Endothelial cell of umbilical vein (primary cell): ENCODE measurements around the gene TOR1A. TPM values are rescaled to one million over a fixed set of nuclear protein-coding genes. Genes with fewer than 3 reads are reported as not detected.

ENCODE experiments used
- BruUV-seq: library from RNA; stranded (reverse); fragments of 400-500 nt; replicated peaks from 2 replicates; lab custom pipeline; 2021; lab: Mats Ljungman, UMichigan
- CTCF ChIA-PET: fragments of 300-600, 350-600 bp; sonication (Branson Sonifier 250); formaldehyde crosslinking; loops from one replicate; lab custom pipeline; 2021; ENCODE audit warnings: antibody characterized with exemption, inconsistent platforms; lab: Charles Lee
- POLR2A ChIA-PET: fragments of 300-600, 350-600 bp; sonication (Branson Sonifier 250); formaldehyde crosslinking; loops from one replicate; lab custom pipeline; 2021; ENCODE audit warnings: antibody characterized with exemption, inconsistent platforms; lab: Charles Lee
- DNase-seq: peaks from one replicate; pipeline ENCODE4 v3.0.0-alpha.2; 2011; ENCODE audit warnings: low read depth, low spot score
- FAIRE-seq: peaks from 2 replicates; lab custom pipeline; 2011; peaks lifted over from hg19 to GRCh38; lab: Jason Lieb, UNC
- H2AFZ ChIP-seq: 2 replicates; pipeline ENCODE4 v1.6.0; 2012; ENCODE audit warnings: low read depth, low read length, control low read depth, inconsistent platforms
- H3K27ac ChIP-seq: 2 replicates; pipeline ENCODE4 v1.5.1; 2011; ENCODE audit warnings: low read depth, mild to moderate bottlenecking, control low read depth, low read length, moderate library complexity; ENCODE audit not compliant: insufficient read depth
- H3K27me3 ChIP-seq, 2 experiments: 2 replicates each; pipeline versions ENCODE4 v1.6.0 to v1.6.1; 2011; ENCODE audit warnings: low read length in 2 of 2, mixed read lengths in 1 of 2; ENCODE audit not compliant: control insufficient read depth in 2 of 2, insufficient read depth in 2 of 2
- H3K36me3 ChIP-seq, 2 experiments: 2 replicates in 1 of 2; 3 replicates in 1 of 2; pipeline ENCODE4 v1.5.1; 2011; ENCODE audit warnings: low read length in 2 of 2, mild to moderate bottlenecking in 1 of 2, moderate library complexity in 1 of 2; ENCODE audit not compliant: control insufficient read depth in 2 of 2, insufficient read depth in 2 of 2; ENCODE audit errors: extremely low read depth in 1 of 2
- H3K4me1 ChIP-seq: 3 replicates; pipeline ENCODE4 v1.5.1; 2011; ENCODE audit warnings: mild to moderate bottlenecking, low read length; ENCODE audit not compliant: control insufficient read depth, insufficient read depth; ENCODE audit errors: extremely low read depth
- H3K4me2 ChIP-seq: 2 replicates; pipeline ENCODE4 v1.6.1; 2011; ENCODE audit warnings: low read length, control low read depth, mixed read lengths; ENCODE audit not compliant: insufficient read depth
- H3K4me3 ChIP-seq, 3 experiments: fragments of 200-600 bp in 1 of 3; sonication (generic), shearing (Covaris generic) in 1 of 3; replicated peaks in 1 of 3; 2 replicates each; pipeline ENCODE4 v1.5.1; 2011 to 2016; ENCODE audit warnings: control low read depth in 3 of 3, low read length in 3 of 3, mild to moderate bottlenecking in 2 of 3, inconsistent platforms in 1 of 3, low read depth in 1 of 3, moderate library complexity in 1 of 3; ENCODE audit not compliant: insufficient read depth in 1 of 3
- H3K79me2 ChIP-seq: 2 replicates; pipeline ENCODE4 v1.6.0; 2012; ENCODE audit warnings: low read length, inconsistent platforms; ENCODE audit not compliant: control insufficient read depth, insufficient read depth
- H3K9ac ChIP-seq: replicated peaks from 2 replicates; pipeline ENCODE3; 2011; ENCODE audit warnings: low read length, control low read depth; ENCODE audit not compliant: insufficient read depth; ENCODE audit errors: extremely low read depth
- H3K9me1 ChIP-seq: replicated peaks from 3 replicates; pipeline ENCODE4 v1.6.0; 2011; ENCODE audit warnings: mild to moderate bottlenecking, low read length; ENCODE audit not compliant: control insufficient read depth, insufficient read depth; ENCODE audit errors: extremely low read depth
- H3K9me3 ChIP-seq: replicated peaks from 2 replicates; pipeline ENCODE4 v1.5.1; 2012; ENCODE audit warnings: low read length, inconsistent platforms; ENCODE audit not compliant: control insufficient read depth, insufficient read depth
- H4K20me1 ChIP-seq: replicated peaks from 2 replicates; pipeline ENCODE3; 2011; ENCODE audit warnings: mild to moderate bottlenecking, low read length; ENCODE audit not compliant: control insufficient read depth, insufficient read depth; ENCODE audit errors: extremely low read depth
- CTCF ChIP-seq, 2 donors: IDR thresholded peaks; 1 replicate in 1 of 2; 2 replicates in 1 of 2; pipeline ENCODE4 v1.5.1; 2011; ENCODE audit warnings: low read length in 2 of 2, mild to moderate bottlenecking in 2 of 2, moderate library complexity in 2 of 2, control low read depth in 1 of 2, inconsistent platforms in 1 of 2, low read depth in 1 of 2; ENCODE audit not compliant: insufficient read depth in 1 of 2; ENCODE audit errors: extremely low read depth in 1 of 2
- EZH2 ChIP-seq: IDR thresholded peaks from 2 replicates; pipeline ENCODE4 v1.6.1; 2012; ENCODE audit warnings: borderline replicate concordance, low read depth, mild to moderate bottlenecking, moderate library complexity, low read length, inconsistent platforms; ENCODE audit not compliant: severe bottlenecking
- FOS ChIP-seq: IDR thresholded peaks from 2 replicates; pipeline ENCODE4 v1.6.1; 2011; ENCODE audit warnings: mild to moderate bottlenecking, low read length, moderate library complexity, borderline replicate concordance; ENCODE audit not compliant: insufficient read depth
- GATA2 ChIP-seq: IDR thresholded peaks from 2 replicates; pipeline ENCODE4 v1.7.0; 2011; ENCODE audit warnings: low read depth, mild to moderate bottlenecking, moderate library complexity, mixed read lengths, low read length; ENCODE audit not compliant: insufficient read length, insufficient read depth
- JUN ChIP-seq: IDR thresholded peaks from 2 replicates; pipeline ENCODE4 v1.6.1; 2011; ENCODE audit warnings: borderline replicate concordance, low read depth; ENCODE audit not compliant: insufficient read length, insufficient read depth
- MAX ChIP-seq: IDR thresholded peaks from 2 replicates; pipeline ENCODE4 v1.6.1; 2011; ENCODE audit not compliant: insufficient read depth, insufficient read length
- MYC ChIP-seq: IDR thresholded peaks from one replicate; pipeline ENCODE4 v1.6.1; 2011; ENCODE audit warnings: mild to moderate bottlenecking, low read depth, low read length
- POLR2A ChIP-seq: IDR thresholded peaks from 2 replicates; pipeline ENCODE4 v1.6.1; 2012; ENCODE audit warnings: low read depth, mild to moderate bottlenecking, control low read depth, low read length
- POLR2AphosphoS5 ChIP-seq: IDR thresholded peaks from 2 replicates; pipeline ENCODE4 v1.6.1; 2012; ENCODE audit warnings: low read depth, mild to moderate bottlenecking, control low read depth, low read length, moderate library complexity; ENCODE audit not compliant: insufficient read depth
- dilution Hi-C: fragments of 300-500 bp; cut with MboI; formaldehyde crosslinking; loops from one replicate; pipeline ENCODE4 v1.15.0; 2019; ENCODE audit warnings: low sequenced_read_pairs; ENCODE audit not compliant: extremely low pct_ligation_motif_present
- intact Hi-C: fragments of 100-400 bp; cut with micrococcal nuclease; formaldehyde crosslinking; loops from one replicate; pipeline ENCODE4 v1.10.0; 2022
- polyA plus RNA-seq, 4 experiments: library from polyadenylated mRNA; depleted of rRNA in 3 of 4; stranded (reverse) in 3 of 4; unstranded in 1 of 4; fragments of >200 nt; gene quantifications; 2 replicates each; pipeline versions ENCODE4 v1.2.1 to v1.2.3, GENCODE V29; 2011 to 2012; ENCODE audit warnings: missing spikeins in 1 of 4
- total RNA-seq: library from RNA; stranded (reverse); gene quantifications from 2 replicates; pipeline ENCODE4 v1.2.3, GENCODE V29; 2021

The TOR1A gene
- total and polyA plus RNA-seq, 2 donors (not counting 3 experiments of a cell fraction or from before 2014, with no cell fraction given) = 57.8 to 89.8 TPM

GRCh38 chr9:129835128-129835859 is 11.4 kb upstream of the TOR1A start, which contains the start of the genes C9orf78 and USP20:
C9orf78 (minus strand) TSS chr9:129835275; CDS start chr9:129835221, 54 bp downstream.
USP20 (plus strand) TSS chr9:129835458; CDS start chr9:129852556, 17,098 bp downstream.
- Histone ChIP-seq H3K27me3 (no peaks in the 10 kb centered on the region), H3K9me1 (no peaks in the 10 kb centered on the region), H3K4me2 (peak within 1 kb of the TSS; percentile 81), H3K4me1 (peaks cover 15% of the 10 kb centered on the region), H3K4me3 (peak within 1 kb of the TSS; percentile 60 to 82 (median 65)), H3K9me3 (no peaks in the 10 kb centered on the region), H4K20me1 (no peaks in the 10 kb centered on the region), H3K79me2 (peaks cover 6% of the 10 kb centered on the region), H2AFZ (peak within 1 kb of the TSS; percentile 94), H3K9ac (peak within 1 kb of the TSS; percentile 82), H3K36me3 (peaks cover 4% of the 10 kb centered on the region in 2 experiments), H3K27ac (peak within 1 kb of the TSS; percentile 18)
- FAIRE-seq = peak; percentile 92
- peak; percentile 96 for DNase-seq
- POLR2A ChIA-PET = interaction anchor here (0.8 kb wide), 1 partner anchor 207 kb away, joined by 3 read pairs; no protein-coding TSS in a partner anchor
- intact Hi-C loops = loop anchor here (1.0 to 5.0 kb wide), 4 partner anchors 11 to 262 kb away; partner anchors contain the start of genes FNBP1 and TOR1A
- TF ChIP-seq GATA2 (no peak), JUN (no peak), MYC (no peak), FOS (no peak), MAX (peak; percentile 34), POLR2AphosphoS5 (peak; percentile 96), CTCF (IDR thresholded peaks at IDR 0.05; ENCODE audit: extremely low read depth in 1 of 2, insufficient read depth in 1 of 2, low read depth in 1 of 2, low read length in 2 of 2) (no peak), POLR2A (peak; percentile 97), EZH2 (no peak)
- CTCF ChIA-PET = interaction anchor here (1.2 kb wide), 1 partner anchor 45 kb away, joined by 3 read pairs; no protein-coding TSS in a partner anchor
- dilution Hi-C loops = no loop called here
- TSS peak; percentile 40 for BruUV-seq
